ENCODE measurements around the gene CASKIN2.

CASKIN2 gene

DNA sequence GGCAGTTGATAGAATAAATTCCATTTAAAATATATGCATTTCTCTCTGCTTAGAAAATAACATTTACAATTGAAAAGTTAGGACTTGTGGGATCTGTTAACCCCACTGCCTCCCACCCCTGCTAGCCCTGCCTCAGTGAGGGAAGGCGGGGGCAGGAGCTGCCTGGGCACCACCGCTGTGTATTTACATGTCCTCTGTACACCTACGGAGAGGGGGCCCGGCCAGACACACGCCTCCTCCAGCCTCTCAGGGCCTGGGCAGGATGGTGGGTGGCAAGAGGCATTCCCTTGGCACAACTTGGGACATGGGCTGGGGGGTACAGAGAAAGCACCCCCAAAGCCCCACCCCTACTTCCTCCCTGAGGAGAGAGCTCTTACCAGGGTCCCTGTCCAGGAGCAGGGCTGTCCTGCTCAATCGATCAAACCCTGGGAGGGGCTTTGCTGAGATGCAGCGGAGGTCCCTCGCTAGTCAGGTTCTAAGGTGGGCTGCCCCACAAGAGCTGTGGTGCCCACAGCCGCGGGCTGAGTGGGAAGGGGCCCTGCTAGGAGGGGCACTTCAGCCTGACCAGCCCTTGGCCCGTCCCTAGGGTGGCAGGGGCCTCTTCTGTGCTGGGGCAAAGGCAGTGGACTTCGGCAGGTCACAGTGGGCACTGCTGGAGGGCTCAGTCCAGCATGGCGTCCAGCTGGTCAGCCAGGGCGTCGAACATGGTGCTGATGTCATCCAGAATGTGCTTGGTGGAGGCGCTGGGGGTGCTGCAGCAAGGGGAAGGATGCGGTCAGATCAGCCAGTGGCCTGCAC lies 14.7 kb downstream of the CASKIN2 start:
- no peak for DNase-seq (ENCODE audit: low spot score)
- Mint-ChIP-seq H3K27ac (no peak overlapping the region), H3K4me1 (ENCODE audit: low read depth) (no peaks in the 10 kb centered on the region), H3K4me3 (no peak overlapping the region), H3K9me3 (no peaks in the 10 kb centered on the region), H3K27me3 (ENCODE audit: low read depth) (no peaks in the 10 kb centered on the region), H3K36me3 (ENCODE audit: low read depth) (peaks cover 16% of the 10 kb centered on the region)

DNA sequence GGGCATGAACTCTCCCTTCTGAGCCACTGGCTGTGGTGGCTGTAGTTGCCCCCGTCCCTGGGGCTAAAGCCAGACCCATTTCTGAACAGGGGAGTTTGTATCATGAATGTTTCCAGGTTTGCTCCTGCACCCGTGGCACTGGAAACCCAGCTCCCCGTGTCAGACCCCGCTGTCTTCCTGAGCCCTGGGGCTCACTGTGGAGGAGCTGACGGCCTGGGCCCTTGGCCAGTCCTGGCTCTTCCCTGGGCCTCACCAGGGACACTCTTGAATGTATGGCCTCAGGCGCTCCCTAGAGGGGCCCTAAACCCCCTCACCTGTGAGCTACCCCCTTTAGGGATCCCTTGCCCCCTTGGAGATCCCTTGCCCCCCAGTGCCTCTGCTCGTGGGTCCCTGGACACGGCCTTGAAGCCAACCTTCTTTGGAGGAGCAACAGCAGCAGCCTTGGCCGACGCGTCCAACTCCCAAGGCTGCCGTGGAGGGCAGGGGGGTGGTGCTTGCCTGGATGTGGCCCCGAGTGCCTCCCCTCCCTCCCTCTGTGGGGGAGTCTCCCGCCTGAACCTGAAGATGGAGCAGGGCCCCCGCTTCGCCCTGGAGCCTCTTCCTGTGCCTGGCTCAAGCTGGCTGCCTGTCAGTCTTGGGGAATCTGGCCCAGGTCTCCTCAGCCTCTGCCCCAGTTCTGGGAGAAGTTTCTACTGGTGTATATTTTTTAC lies 15.9 kb downstream of the CASKIN2 start:
- Mint-ChIP-seq H3K4me3 (no peak overlapping the region), H3K9me3 (no peaks in the 10 kb centered on the region), H3K36me3 (ENCODE audit: low read depth) (peaks cover 16% of the 10 kb centered on the region), H3K27me3 (ENCODE audit: low read depth) (no peaks in the 10 kb centered on the region), H3K4me1 (ENCODE audit: low read depth) (no peaks in the 10 kb centered on the region), H3K27ac (no peak overlapping the region)
- no peak for DNase-seq (ENCODE audit: low spot score)

DNA sequence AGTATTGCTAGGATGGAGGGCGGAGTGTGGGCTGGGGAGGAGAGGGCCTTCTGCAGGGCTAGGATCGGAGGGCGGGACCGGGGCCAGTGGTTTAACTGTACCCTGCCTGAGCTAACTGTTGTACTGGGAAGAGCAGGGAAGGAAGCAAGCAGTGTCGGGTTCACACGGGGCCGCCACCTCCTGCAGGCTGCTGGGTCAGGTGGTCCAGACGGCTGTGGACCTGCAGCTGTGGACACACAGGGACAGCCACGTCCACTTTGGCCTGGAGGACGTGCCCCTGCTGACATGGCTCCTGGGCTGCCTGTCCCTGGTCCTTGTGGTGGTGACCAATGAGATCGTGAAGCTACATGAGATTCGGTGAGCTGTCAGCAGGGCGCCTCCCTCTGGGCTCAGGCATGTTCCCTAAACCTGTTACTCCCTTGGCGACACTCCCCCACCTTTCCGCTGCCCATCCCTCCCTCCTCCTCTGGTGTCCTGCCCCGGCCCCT lies 16.6 kb downstream of the CASKIN2 start:
- Mint-ChIP-seq H3K27me3 (ENCODE audit: low read depth) (no peaks in the 10 kb centered on the region), H3K9me3 (no peaks in the 10 kb centered on the region), H3K36me3 (ENCODE audit: low read depth) (peaks cover 16% of the 10 kb centered on the region), H3K4me3 (no peak overlapping the region), H3K4me1 (ENCODE audit: low read depth) (no peaks in the 10 kb centered on the region), H3K27ac (no peak overlapping the region)
- DNase-seq (ENCODE audit: low spot score): no peak

DNA sequence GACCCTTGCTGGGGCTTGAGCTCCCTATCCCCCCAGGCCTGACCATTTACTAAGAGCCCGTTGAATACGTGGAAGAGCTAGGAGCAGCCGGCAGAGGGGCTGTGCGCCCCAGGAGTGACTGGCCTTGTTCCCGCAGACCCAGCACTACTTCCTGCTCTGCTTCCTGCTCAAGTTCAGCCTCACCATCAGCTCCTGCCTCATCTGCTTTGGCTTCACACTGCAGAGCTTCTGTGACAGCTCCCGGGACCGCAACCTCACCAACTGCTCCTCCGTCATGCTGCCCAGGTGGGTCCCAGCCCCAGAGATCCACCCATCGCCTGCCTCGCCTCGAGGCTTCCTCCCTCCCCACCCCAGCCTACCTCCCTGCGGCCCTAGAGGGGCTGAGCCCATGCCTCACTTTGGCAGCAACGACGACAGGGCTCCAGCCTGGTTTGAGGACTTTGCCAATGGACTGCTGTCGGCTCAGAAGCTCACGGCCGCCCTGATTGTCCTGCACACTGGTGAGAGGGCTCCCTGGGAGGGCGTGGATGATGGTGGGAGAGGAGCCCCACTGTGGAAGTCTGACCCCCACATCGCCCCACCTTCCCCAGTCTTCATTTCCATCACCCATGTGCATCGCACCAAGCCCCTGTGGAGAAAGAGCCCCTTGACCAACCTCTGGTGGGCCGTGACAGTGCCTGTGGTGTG lies 17.2 kb downstream of the CASKIN2 start:
- DNase-seq (ENCODE audit: low spot score): no peak
- no peak overlapping the region for H3K4me3 Mint-ChIP-seq
- peaks cover 16% of the 10 kb centered on the region for H3K36me3 Mint-ChIP-seq (ENCODE audit: low read depth)
- no peak overlapping the region for H3K27ac Mint-ChIP-seq
- no peaks in the 10 kb centered on the region for H3K4me1 Mint-ChIP-seq (ENCODE audit: low read depth)
- H3K9me3 Mint-ChIP-seq: no peaks in the 10 kb centered on the region
- no peaks in the 10 kb centered on the region for H3K27me3 Mint-ChIP-seq (ENCODE audit: low read depth)

GRCh38 chr17:75496005-75496404 lies 19.3 kb downstream of the CASKIN2 start:
- H3K4me3 Mint-ChIP-seq: no peak overlapping the region
- no peak for DNase-seq (ENCODE audit: low spot score)
- H3K4me1 Mint-ChIP-seq (ENCODE audit: low read depth): no peaks in the 10 kb centered on the region
- H3K27me3 Mint-ChIP-seq (ENCODE audit: low read depth): no peaks in the 10 kb centered on the region
- no peaks in the 10 kb centered on the region for H3K9me3 Mint-ChIP-seq
- no peak overlapping the region for H3K27ac Mint-ChIP-seq
- peaks cover 21% of the 10 kb centered on the region for H3K36me3 Mint-ChIP-seq (ENCODE audit: low read depth)

- Mint-ChIP-seq H3K36me3 (ENCODE audit: low read depth) (peaks cover 21% of the 10 kb centered on the region), H3K27ac (no peak overlapping the region), H3K9me3 (no peaks in the 10 kb centered on the region), H3K4me3 (no peak overlapping the region), H3K27me3 (ENCODE audit: low read depth) (no peaks in the 10 kb centered on the region), H3K4me1 (ENCODE audit: low read depth) (no peaks in the 10 kb centered on the region)
- no peak for DNase-seq (ENCODE audit: low spot score)
Measured at GRCh38 chr17:75494326-75494877, 20.9 kb downstream of the CASKIN2 start.

DNA sequence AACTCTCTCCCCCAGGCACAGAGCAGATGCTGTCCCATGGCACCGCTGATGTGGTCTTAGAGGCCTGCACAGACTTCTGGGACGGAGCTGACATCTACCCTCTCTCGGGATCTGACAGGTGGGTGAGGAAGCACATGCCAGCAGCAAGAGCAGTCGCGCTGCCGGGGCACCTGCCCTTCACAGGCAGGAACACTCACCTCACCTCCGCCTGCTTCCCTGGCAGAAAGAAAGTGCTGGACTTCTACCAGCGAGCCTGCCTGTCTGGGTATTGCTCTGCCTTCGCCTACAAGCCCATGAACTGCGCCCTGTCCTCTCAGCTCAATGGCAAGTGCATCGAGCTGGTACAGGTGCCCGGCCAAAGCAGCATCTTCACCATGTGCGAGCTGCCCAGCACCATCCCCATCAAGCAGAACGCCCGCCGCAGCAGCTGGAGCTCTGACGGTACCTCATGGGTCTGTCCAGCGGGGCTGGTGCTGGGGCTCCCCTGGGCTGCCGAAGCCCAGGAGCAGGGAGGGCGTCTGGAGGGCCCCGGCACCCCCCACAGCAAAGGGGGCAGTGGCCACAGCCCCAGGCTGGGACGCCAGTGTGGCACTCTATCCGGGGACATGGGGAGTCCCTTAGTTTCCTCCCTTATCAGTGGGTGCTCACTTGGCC lies 21.7 kb downstream of the CASKIN2 start:
- Mint-ChIP-seq H3K4me3 (no peak overlapping the region), H3K36me3 (ENCODE audit: low read depth) (peaks cover 17% of the 10 kb centered on the region), H3K4me1 (ENCODE audit: low read depth) (no peaks in the 10 kb centered on the region), H3K9me3 (no peaks in the 10 kb centered on the region), H3K27ac (no peak overlapping the region), H3K27me3 (ENCODE audit: low read depth) (no peaks in the 10 kb centered on the region)
- DNase-seq (ENCODE audit: low spot score): no peak

DNA sequence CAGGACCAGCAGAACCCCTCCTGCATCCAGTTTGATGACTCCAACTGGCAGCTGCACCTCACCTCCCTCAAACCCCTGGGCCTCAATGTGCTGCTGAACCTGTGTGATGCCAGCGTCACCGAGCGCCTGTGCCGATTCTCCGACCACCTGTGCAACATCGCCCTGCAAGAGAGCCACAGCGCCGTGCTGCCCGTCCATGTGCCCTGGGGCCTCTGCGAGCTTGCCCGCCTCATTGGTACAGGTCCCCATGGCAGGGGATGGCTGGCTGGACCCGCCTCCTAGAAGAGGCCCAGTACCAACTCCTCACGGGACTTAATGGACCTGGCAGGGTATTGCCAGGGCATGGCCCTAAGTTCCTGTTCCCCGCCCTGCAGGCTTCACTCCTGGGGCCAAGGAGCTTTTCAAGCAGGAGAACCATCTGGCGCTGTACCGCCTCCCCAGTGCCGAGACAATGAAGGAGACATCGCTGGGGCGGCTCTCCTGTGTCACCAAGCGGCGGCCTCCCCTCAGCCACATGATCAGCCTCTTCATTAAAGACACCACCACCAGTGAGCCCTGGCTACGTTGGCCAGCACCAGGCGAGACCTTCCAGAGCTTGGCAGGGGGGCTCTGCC lies 22.7 kb downstream of the CASKIN2 start:
- Mint-ChIP-seq H3K27me3 (ENCODE audit: low read depth) (no peaks in the 10 kb centered on the region), H3K4me1 (ENCODE audit: low read depth) (peaks cover 3% of the 10 kb centered on the region), H3K36me3 (ENCODE audit: low read depth) (peaks cover 11% of the 10 kb centered on the region), H3K27ac (no peak overlapping the region), H3K4me3 (no peak overlapping the region), H3K9me3 (no peaks in the 10 kb centered on the region)
- DNase-seq (ENCODE audit: low spot score): no peak

DNA sequence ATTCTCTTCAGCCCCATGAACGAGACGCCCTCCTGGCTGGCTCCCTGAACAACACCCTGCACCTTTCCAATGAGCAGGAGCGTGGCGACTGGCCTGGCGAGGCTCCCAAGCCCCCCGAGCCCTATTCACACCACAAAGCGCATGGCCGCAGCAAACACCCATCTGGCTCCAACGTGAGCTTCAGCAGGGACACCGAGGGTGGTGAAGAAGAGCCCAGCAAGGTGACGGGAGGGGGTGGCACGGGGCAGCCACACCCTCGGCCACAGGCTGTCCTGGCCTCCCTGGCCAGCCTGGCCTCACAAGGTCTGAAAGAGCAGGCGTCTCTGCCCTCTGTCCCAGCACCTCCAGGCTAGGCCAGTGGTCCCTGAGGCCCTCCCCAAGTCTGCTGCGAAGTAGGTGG lies 23.7 kb downstream of the CASKIN2 start:
- H3K9me3 Mint-ChIP-seq: no peaks in the 10 kb centered on the region
- no peak overlapping the region for H3K27ac Mint-ChIP-seq
- no peak overlapping the region for H3K4me3 Mint-ChIP-seq
- no peaks in the 10 kb centered on the region for H3K27me3 Mint-ChIP-seq (ENCODE audit: low read depth)
- H3K36me3 Mint-ChIP-seq (ENCODE audit: low read depth): peaks cover 12% of the 10 kb centered on the region
- no peak for DNase-seq (ENCODE audit: low spot score)
- peaks cover 10% of the 10 kb centered on the region for H3K4me1 Mint-ChIP-seq (ENCODE audit: low read depth)

DNA sequence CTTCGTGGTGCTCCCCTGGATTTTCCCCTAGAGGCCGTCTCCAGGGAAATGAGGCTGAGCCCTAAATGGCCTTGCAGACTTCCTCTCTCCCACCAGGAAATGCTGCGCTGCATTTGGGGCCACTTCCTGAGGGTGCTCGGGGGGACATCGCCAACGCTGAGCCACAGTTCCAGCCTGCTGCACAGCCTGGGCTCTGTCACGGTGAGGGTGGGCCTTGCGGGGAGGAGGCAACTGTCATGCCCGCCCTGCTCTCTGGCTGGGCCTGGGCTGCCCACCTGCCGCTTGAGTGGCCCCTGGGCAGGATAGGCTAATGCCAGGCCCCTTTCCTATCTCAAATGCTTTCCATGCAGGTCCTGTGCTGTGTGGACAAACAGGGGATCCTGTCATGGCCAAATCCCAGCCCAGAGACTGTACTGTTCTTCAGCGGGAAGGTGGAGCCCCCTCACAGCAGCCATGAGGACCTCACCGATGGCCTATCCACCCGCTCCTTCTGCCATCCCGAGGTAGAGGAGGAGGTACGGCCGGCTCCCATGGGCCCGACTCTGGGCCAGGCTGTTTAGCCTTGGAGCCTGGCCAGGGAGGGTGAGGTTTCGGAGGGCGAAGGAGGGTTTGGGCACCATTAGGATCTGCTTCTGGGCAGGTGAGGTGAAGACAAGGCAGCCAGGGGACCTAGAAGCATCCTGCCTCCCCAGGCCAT lies 24.2 kb downstream of the CASKIN2 start:
- Mint-ChIP-seq H3K36me3 (ENCODE audit: low read depth) (peaks cover 11% of the 10 kb centered on the region), H3K27me3 (ENCODE audit: low read depth) (no peaks in the 10 kb centered on the region), H3K4me1 (ENCODE audit: low read depth) (peaks cover 13% of the 10 kb centered on the region), H3K9me3 (no peaks in the 10 kb centered on the region), H3K4me3 (no peak overlapping the region), H3K27ac (no peak overlapping the region)
- no peak for DNase-seq (ENCODE audit: low spot score)

DNA sequence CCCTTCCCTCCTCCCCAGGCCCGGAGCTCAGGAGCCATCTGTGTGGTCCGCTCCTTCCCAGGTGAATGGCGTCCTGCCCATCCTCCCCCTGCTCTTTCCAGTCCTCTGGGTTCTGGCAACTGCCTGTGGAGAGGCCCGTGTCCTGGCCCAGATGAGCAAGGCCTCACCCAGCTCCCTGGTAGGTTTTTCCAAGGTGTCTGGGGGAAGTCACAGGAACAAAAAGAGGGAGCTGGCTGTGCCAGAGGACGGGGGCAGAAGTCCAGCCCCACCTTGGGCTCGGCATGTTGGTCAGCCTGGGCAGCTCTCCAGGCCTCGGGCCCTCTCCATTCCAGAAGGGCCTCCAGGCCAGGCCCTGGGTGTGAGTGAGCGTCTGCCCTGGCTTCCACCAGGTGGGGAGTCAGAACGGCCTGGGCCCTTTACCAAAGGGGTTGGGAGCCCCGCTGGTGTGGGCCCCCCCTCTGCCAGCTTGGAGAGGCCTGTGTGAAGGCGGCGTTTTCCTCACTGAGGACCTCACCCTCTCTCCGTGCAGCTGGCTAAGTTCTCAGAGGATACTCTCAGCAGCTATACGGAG lies 25.1 kb downstream of the CASKIN2 start:
- no peak for DNase-seq (ENCODE audit: low spot score)
- peaks cover 13% of the 10 kb centered on the region for H3K4me1 Mint-ChIP-seq (ENCODE audit: low read depth)
- H3K27me3 Mint-ChIP-seq (ENCODE audit: low read depth): no peaks in the 10 kb centered on the region
- no peaks in the 10 kb centered on the region for H3K9me3 Mint-ChIP-seq
- peaks cover 11% of the 10 kb centered on the region for H3K36me3 Mint-ChIP-seq (ENCODE audit: low read depth)
- no peak overlapping the region for H3K4me3 Mint-ChIP-seq
- no peak overlapping the region for H3K27ac Mint-ChIP-seq

- H3K4me3 Mint-ChIP-seq: no peak overlapping the region
- H3K9me3 Mint-ChIP-seq: no peaks in the 10 kb centered on the region
- DNase-seq (ENCODE audit: low spot score): no peak
- H3K36me3 Mint-ChIP-seq (ENCODE audit: low read depth): peaks cover 15% of the 10 kb centered on the region
- H3K27me3 Mint-ChIP-seq (ENCODE audit: low read depth): no peaks in the 10 kb centered on the region
- H3K27ac Mint-ChIP-seq: peak overlapping the region; percentile 31
- peaks cover 13% of the 10 kb centered on the region for H3K4me1 Mint-ChIP-seq (ENCODE audit: low read depth)
Measured at GRCh38 chr17:75489511-75489955, 25.8 kb downstream of the CASKIN2 start.
